Kidney glomerular epithelial cell (primary cell): Measurements from ENCODE around the gene RIPK3.
A peak's percentile ranks its signal among the peaks of the same experiment; 100 is the strongest.

Experiments
- DNase-seq: peaks from one replicate; lab custom pipeline; 2025; lab: John Stamatoyannopoulos, UW

Gene RIPK3

GRCh38 chr14:24304019-24304387, 35.8 kb downstream of the RIPK3 start:
- no peak for DNase-seq

GRCh38 chr14:24300326-24300980, 39.3 kb downstream of the RIPK3 start:
- DNase-seq, result no peak

- peak; percentile 57 for DNase-seq
Measured at GRCh38 chr14:24299255-24300191, 40.3 kb downstream of the RIPK3 start, which contains the start of the genes DHRS1 and NOP9. Gene DHRS1, minus strand, starts transcription at chr14:24299780. Its CDS starts 674 bp downstream, at chr14:24299106. Gene NOP9, plus strand, starts transcription at chr14:24299850. Its CDS starts 105 bp downstream, at chr14:24299955.

- peak; percentile 45 for DNase-seq
Measured at GRCh38 chr14:24298892-24299254, 40.9 kb downstream of the RIPK3 start.

GRCh38 chr14:24297190-24297964, 42.4 kb downstream of the RIPK3 start:
- peak; percentile 64 for DNase-seq

- DNase-seq, result peak; percentile 91
Measured at GRCh38 chr14:24296341-24297157, 43.2 kb downstream of the RIPK3 start.

- DNase-seq, result no peak
Measured at GRCh38 chr14:24293525-24293924, 46.3 kb downstream of the RIPK3 start.

- DNase-seq, result no peak
Measured at GRCh38 chr14:24292118-24292807, 47.5 kb downstream of the RIPK3 start.

- DNase-seq, result no peak
Measured at GRCh38 chr14:24291446-24292117, 48.2 kb downstream of the RIPK3 start.

- DNase-seq, result no peak
Measured at GRCh38 chr14:24290746-24291145, 49.0 kb downstream of the RIPK3 start.

GRCh38 chr14:24289649-24290280, 50.0 kb downstream of the RIPK3 start:
- no peak for DNase-seq

GRCh38 chr14:24286996-24287395, 52.8 kb downstream of the RIPK3 start:
- DNase-seq, result no peak
